ENCODE results near the gene NOP53. TPM values are rescaled to one million over a fixed set of nuclear protein-coding genes. Genes with fewer than 3 reads are reported as not detected.

The NOP53 gene
- total RNA-seq, 1 donor from 2014 or later: 93.9 TPM

DNA sequence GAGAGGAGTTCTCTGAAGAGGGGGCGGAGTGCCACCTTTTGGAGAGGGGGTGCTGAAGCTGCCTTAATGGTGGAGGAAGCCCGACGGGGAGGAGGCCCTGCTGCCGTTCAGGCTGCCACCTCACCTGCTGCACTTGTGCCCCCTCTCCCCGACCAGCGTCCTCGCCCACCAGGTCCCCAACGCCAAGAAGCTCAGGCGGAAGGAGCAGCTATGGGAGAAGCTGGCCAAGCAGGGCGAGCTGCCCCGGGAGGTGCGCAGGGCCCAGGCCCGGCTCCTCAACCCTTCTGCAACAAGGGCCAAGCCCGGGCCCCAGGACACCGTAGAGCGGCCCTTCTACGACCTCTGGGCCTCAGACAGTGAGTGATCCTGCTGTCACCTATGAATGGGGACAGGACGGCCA is 5.4 kb downstream of the NOP53 start:
- Histone ChIP-seq H3K27me3 (ENCODE audit: control insufficient read depth in 3 of 3, insufficient read depth in 3 of 3, low read length in 3 of 3) (no peaks in the 10 kb centered on the region), H3K9ac (ENCODE audit: low read depth in 1 of 3, low read length in 3 of 3) (no peak overlapping the region), H3K27ac (ENCODE audit: low read depth, low read length) (no peak overlapping the region), H3K4me1 (ENCODE audit: control insufficient read depth in 3 of 3, insufficient read depth in 3 of 3, low read length in 3 of 3) (peaks cover 0 to 9% (median 5%) of the 10 kb centered on the region in 3 donors), H3K36me3 (ENCODE audit: control insufficient read depth in 3 of 3, insufficient read depth in 3 of 3, low read length in 3 of 3) (peaks cover 72 to 75% (median 74%) of the 10 kb centered on the region in 3 donors), H3K4me3 (ENCODE audit: low read length in 3 of 3) (no peak overlapping the region), H3K9me3 (ENCODE audit: control insufficient read depth in 3 of 3, low read length in 3 of 3) (no peaks in the 10 kb centered on the region)

- peaks cover 84 to 86% (median 86%) of the 10 kb centered on the region in 3 donors for H3K36me3 ChIP-seq (ENCODE audit: control insufficient read depth in 3 of 3, insufficient read depth in 3 of 3, low read length in 3 of 3)
- no peak overlapping the region for H3K27ac ChIP-seq (ENCODE audit: low read depth, low read length)
- H3K9me3 ChIP-seq (ENCODE audit: control insufficient read depth in 3 of 3, low read length in 3 of 3): no peaks in the 10 kb centered on the region
- H3K4me1 ChIP-seq (ENCODE audit: control insufficient read depth in 3 of 3, insufficient read depth in 3 of 3, low read length in 3 of 3): no peaks in the 10 kb centered on the region
- H3K9ac ChIP-seq (ENCODE audit: low read depth in 1 of 3, low read length in 3 of 3): no peak overlapping the region
- H3K4me3 ChIP-seq (ENCODE audit: low read length in 3 of 3): no peak overlapping the region
- no peaks in the 10 kb centered on the region for H3K27me3 ChIP-seq (ENCODE audit: control insufficient read depth in 3 of 3, insufficient read depth in 3 of 3, low read length in 3 of 3)
Measured at GRCh38 chr19:47752440-47753211, 7.3 kb downstream of the NOP53 start.

- Histone ChIP-seq H3K27me3 (ENCODE audit: control insufficient read depth in 3 of 3, insufficient read depth in 3 of 3, low read length in 3 of 3) (no peaks in the 10 kb centered on the region), H3K9ac (ENCODE audit: low read depth in 1 of 3, low read length in 3 of 3) (no peak overlapping the region), H3K36me3 (ENCODE audit: control insufficient read depth in 3 of 3, insufficient read depth in 3 of 3, low read length in 3 of 3) (peaks cover 79 to 87% (median 86%) of the 10 kb centered on the region in 3 donors), H3K4me3 (ENCODE audit: low read length in 3 of 3) (no peak overlapping the region), H3K9me3 (ENCODE audit: control insufficient read depth in 3 of 3, low read length in 3 of 3) (no peaks in the 10 kb centered on the region), H3K27ac (ENCODE audit: low read depth, low read length) (no peak overlapping the region), H3K4me1 (ENCODE audit: control insufficient read depth in 3 of 3, insufficient read depth in 3 of 3, low read length in 3 of 3) (no peaks in the 10 kb centered on the region)
Measured at GRCh38 chr19:47754206-47755064, 9.1 kb downstream of the NOP53 start.

DNA sequence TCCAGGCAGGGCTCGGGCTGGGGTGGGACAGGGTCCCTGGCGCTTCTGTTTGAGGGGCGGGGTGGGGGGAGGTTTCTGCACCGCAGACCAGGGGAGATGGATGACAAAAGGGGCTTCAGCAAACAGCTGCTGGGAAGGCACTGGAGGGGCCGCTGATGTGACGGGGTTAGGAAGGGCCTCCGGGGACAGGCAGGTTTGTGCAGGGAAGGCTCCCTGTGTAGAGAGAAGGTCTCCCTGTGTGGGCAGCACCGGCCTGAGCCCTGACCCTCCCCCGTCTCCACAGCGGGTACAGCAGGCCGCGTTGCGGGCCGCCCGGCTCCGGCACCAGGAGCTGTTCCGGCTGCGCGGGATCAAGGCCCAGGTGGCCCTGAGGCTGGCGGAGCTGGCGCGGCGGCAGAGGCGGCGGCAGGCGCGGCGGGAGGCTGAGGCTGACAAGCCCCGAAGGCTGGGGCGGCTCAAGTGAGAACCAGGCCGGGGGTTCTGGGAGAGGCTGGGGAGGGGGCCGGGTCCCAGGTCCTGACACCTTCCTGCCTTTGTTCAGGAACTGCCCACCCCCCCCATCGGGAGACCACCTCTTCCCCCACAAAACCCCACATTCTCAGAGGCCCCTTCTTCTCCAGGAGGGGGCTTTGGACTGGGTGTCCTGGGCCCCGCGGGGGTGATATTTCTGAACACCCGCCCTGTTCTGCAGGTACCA is 9.9 kb downstream of the NOP53 start:
- H3K9ac ChIP-seq (ENCODE audit: low read depth in 1 of 3, low read length in 3 of 3): no peak overlapping the region
- no peaks in the 10 kb centered on the region for H3K9me3 ChIP-seq (ENCODE audit: control insufficient read depth in 3 of 3, low read length in 3 of 3)
- no peak overlapping the region for H3K27ac ChIP-seq (ENCODE audit: low read depth, low read length)
- H3K4me3 ChIP-seq (ENCODE audit: low read length in 3 of 3): no peak overlapping the region
- H3K36me3 ChIP-seq (ENCODE audit: control insufficient read depth in 3 of 3, insufficient read depth in 3 of 3, low read length in 3 of 3): peaks cover 71 to 80% (median 78%) of the 10 kb centered on the region in 3 donors
- H3K4me1 ChIP-seq (ENCODE audit: control insufficient read depth in 3 of 3, insufficient read depth in 3 of 3, low read length in 3 of 3): no peaks in the 10 kb centered on the region
- no peaks in the 10 kb centered on the region for H3K27me3 ChIP-seq (ENCODE audit: control insufficient read depth in 3 of 3, insufficient read depth in 3 of 3, low read length in 3 of 3)

DNA sequence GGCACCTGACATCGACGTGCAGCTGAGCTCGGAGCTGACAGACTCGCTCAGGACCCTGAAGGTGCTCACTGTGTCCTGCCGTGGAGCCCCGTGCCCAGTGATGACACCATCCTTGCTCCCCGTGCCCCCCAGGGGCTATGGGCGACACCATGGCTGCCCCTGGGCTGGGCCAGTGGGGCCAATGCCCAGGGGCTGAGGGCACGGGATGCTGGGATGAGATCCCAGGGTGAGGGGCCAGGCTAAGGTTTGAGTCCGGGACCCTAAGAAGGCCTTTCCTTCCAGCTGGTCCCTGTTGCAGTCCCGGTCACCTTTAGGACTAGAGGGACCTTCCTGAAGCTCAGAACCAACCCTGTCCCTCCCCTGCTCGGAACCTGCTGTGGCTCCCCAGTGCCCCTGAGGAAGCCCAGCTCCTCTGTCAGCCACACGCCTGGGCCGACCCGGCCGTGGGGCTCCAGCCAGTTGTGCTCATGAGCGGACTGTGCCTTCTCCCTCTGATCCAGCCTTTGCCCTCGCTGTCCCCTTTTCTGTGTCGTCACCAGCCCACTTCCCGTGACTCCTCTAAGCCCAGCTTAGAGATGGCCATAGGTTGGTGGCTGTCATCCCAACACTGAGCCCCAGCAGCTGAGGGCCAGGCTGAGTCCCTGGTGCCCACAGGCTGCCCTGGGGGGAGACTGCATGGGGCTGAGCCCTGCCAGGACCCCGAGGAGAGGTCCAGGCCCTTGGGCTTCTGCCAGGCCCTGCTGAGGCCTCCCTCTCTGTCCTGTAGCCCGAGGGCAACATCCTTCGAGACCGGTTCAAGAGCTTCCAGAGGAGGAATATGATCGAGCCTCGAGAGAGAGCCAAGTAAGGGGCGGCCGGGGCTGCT is 10.6 kb downstream of the NOP53 start:
- Histone ChIP-seq H3K9me3 (ENCODE audit: control insufficient read depth in 3 of 3, low read length in 3 of 3) (no peaks in the 10 kb centered on the region), H3K36me3 (ENCODE audit: control insufficient read depth in 3 of 3, insufficient read depth in 3 of 3, low read length in 3 of 3) (peaks cover 64 to 76% (median 70%) of the 10 kb centered on the region in 3 donors)

GRCh38 chr19:47756627-47756929 is 11.2 kb downstream of the NOP53 start:
- H3K36me3 ChIP-seq (ENCODE audit: control insufficient read depth in 3 of 3, insufficient read depth in 3 of 3, low read length in 3 of 3): peaks cover 58 to 70% (median 64%) of the 10 kb centered on the region in 3 donors
- no peak overlapping the region for H3K4me3 ChIP-seq (ENCODE audit: low read length in 3 of 3)
- no peaks in the 10 kb centered on the region for H3K9me3 ChIP-seq (ENCODE audit: control insufficient read depth in 3 of 3, low read length in 3 of 3)

More for the DNA sequence above, 10.6 kb downstream of the NOP53 start:
- H3K4me1 ChIP-seq (ENCODE audit: control insufficient read depth in 3 of 3, insufficient read depth in 3 of 3, low read length in 3 of 3): no peaks in the 10 kb centered on the region
- H3K9ac ChIP-seq (ENCODE audit: low read depth in 1 of 3, low read length in 3 of 3): no peak overlapping the region
- H3K4me3 ChIP-seq (ENCODE audit: low read length in 3 of 3): no peak overlapping the region
- H3K27me3 ChIP-seq (ENCODE audit: control insufficient read depth in 3 of 3, insufficient read depth in 3 of 3, low read length in 3 of 3): no peaks in the 10 kb centered on the region
- H3K27ac ChIP-seq (ENCODE audit: low read depth, low read length): no peak overlapping the region

GRCh38 chr19:47756953-47757608 is 11.7 kb downstream of the NOP53 start:
- Histone ChIP-seq H3K27me3 (ENCODE audit: control insufficient read depth in 3 of 3, insufficient read depth in 3 of 3, low read length in 3 of 3) (no peaks in the 10 kb centered on the region), H3K4me3 (ENCODE audit: low read length in 3 of 3) (no peak overlapping the region), H3K9ac (ENCODE audit: low read depth in 1 of 3, low read length in 3 of 3) (no peak overlapping the region), H3K4me1 (ENCODE audit: control insufficient read depth in 3 of 3, insufficient read depth in 3 of 3, low read length in 3 of 3) (no peaks in the 10 kb centered on the region), H3K36me3 (ENCODE audit: control insufficient read depth in 3 of 3, insufficient read depth in 3 of 3, low read length in 3 of 3) (peaks cover 56 to 65% (median 62%) of the 10 kb centered on the region in 3 donors), H3K27ac (ENCODE audit: low read depth, low read length) (no peak overlapping the region), H3K9me3 (ENCODE audit: control insufficient read depth in 3 of 3, low read length in 3 of 3) (no peaks in the 10 kb centered on the region)

More at GRCh38 chr19:47756627-47756929, 11.2 kb downstream of the NOP53 start:
- Histone ChIP-seq H3K27ac (ENCODE audit: low read depth, low read length) (no peak overlapping the region), H3K4me1 (ENCODE audit: control insufficient read depth in 3 of 3, insufficient read depth in 3 of 3, low read length in 3 of 3) (no peaks in the 10 kb centered on the region), H3K9ac (ENCODE audit: low read depth in 1 of 3, low read length in 3 of 3) (no peak overlapping the region), H3K27me3 (ENCODE audit: control insufficient read depth in 3 of 3, insufficient read depth in 3 of 3, low read length in 3 of 3) (no peaks in the 10 kb centered on the region)

DNA sequence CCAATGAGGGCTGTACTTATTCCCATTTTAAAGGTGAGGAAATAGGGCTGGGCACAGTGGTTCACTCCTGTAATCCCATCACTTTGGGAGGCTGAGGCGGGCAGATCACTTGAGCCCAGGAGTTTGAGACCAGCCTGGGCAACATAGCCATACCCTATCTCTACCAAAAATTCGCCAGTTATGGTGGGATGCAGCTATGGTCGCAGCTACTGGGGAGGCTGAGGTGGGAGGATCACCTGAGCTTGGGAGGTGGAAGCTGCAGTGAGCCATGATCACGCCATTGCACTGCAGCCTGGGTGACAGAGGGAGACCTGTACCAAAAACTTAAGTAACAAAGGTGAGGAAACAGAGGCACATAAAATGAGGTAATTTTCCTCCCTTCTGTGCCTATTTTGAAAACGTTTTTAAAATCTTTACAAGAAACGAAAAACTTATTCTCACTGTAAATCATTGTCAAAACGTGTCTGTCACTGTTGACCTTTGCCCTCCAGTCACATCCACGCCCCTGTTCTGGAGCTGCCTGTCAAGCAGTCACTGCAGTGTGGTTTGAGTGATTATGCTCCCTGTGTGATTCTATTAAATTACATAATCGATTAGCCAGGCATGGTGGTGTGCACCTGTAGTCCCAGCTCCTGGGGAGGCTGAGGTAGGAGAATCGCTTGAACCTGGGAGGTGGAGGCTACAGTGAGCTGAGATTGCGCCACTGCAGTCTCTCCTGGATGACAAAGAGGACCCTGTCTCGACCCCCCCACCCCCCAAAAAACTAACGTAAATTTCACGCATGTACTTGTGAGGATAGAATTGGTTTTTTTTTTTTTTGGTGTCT is 12.5 kb downstream of the NOP53 start:
- Histone ChIP-seq H3K9me3 (ENCODE audit: control insufficient read depth in 3 of 3, low read length in 3 of 3) (no peaks in the 10 kb centered on the region), H3K27ac (ENCODE audit: low read depth, low read length) (no peak overlapping the region), H3K9ac (ENCODE audit: low read depth in 1 of 3, low read length in 3 of 3) (no peak overlapping the region), H3K36me3 (ENCODE audit: control insufficient read depth in 3 of 3, insufficient read depth in 3 of 3, low read length in 3 of 3) (peaks cover 48 to 58% (median 55%) of the 10 kb centered on the region in 3 donors), H3K4me1 (ENCODE audit: control insufficient read depth in 3 of 3, insufficient read depth in 3 of 3, low read length in 3 of 3) (peaks cover 0 to 2% (median 0%) of the 10 kb centered on the region in 3 donors), H3K4me3 (ENCODE audit: low read length in 3 of 3) (no peak overlapping the region), H3K27me3 (ENCODE audit: control insufficient read depth in 3 of 3, insufficient read depth in 3 of 3, low read length in 3 of 3) (no peaks in the 10 kb centered on the region)
